DND-41 (cell line): Measurements from ENCODE around the gene PCBP1.
"Not testable (repeated sequence)": the region's sequence is repeated elsewhere in the genome, so short reads cannot be mapped to it uniquely, and the experiment has no call there.

ENCODE experiments used
- ATAC-seq: fragments of 200-7000 bp; cut with Tn5 transposase; 3 replicates; pipeline ENCODE4 v1.9.1; 2021; ENCODE audit warnings: low read depth; ENCODE audit not compliant: insufficient read depth
- DNase-seq: peaks from one replicate; pipeline ENCODE4 v3.0.0-alpha.2; 2020
- H2AFZ ChIP-seq: 2 replicates; pipeline ENCODE4 v1.6.0; 2012; ENCODE audit warnings: low read depth, low read length
- H3K27ac ChIP-seq: 2 replicates; pipeline ENCODE4 v1.5.1; 2012; ENCODE audit warnings: low read length, inconsistent platforms
- H3K27me3 ChIP-seq: fragments of 200-600 bp; sonication (generic); 2 replicates; pipeline ENCODE4 v1.6.0; 2012; ENCODE audit warnings: low read length, mild to moderate bottlenecking, inconsistent platforms; ENCODE audit not compliant: insufficient read depth, poor library complexity
- H3K36me3 ChIP-seq: 2 replicates; pipeline ENCODE4 v1.5.1; 2012; ENCODE audit warnings: low read length, inconsistent platforms; ENCODE audit not compliant: insufficient read depth
- H3K4me1 ChIP-seq: 2 replicates; pipeline ENCODE4 v1.5.1; 2012; ENCODE audit warnings: mild to moderate bottlenecking, low read length; ENCODE audit not compliant: insufficient read depth
- H3K4me2 ChIP-seq: 2 replicates; pipeline ENCODE4 v1.6.0; 2012; ENCODE audit warnings: mild to moderate bottlenecking, moderate library complexity, low read length, inconsistent platforms; ENCODE audit not compliant: insufficient read depth
- H3K4me3 ChIP-seq, 2 experiments: fragments of 200-600 bp in 1 of 2; shearing (Covaris generic) in 1 of 2; 2 replicates each; pipeline ENCODE4 v1.5.1; 2012 to 2016; ENCODE audit warnings: inconsistent platforms in 2 of 2, low read length in 2 of 2, mild to moderate bottlenecking in 2 of 2, low read depth in 1 of 2, moderate library complexity in 1 of 2
- H3K79me2 ChIP-seq: 2 replicates; pipeline ENCODE4 v1.6.0; 2012; ENCODE audit warnings: low read length, inconsistent platforms; ENCODE audit not compliant: insufficient read depth
- H3K9ac ChIP-seq: 2 replicates; pipeline ENCODE4 v1.6.0; 2012; ENCODE audit warnings: low read depth, mild to moderate bottlenecking, inconsistent platforms, low read length, moderate library complexity
- H3K9me3 ChIP-seq: 2 replicates; pipeline ENCODE4 v1.5.1; 2012; ENCODE audit warnings: low read length, moderate library complexity, mild to moderate bottlenecking, inconsistent platforms; ENCODE audit not compliant: insufficient read depth, severe bottlenecking
- H4K20me1 ChIP-seq: 2 replicates; pipeline ENCODE4 v1.6.0; 2012; ENCODE audit warnings: low read length; ENCODE audit not compliant: insufficient read depth
- EZH2 ChIP-seq: IDR thresholded peaks from 3 replicates; pipeline ENCODE4 v1.6.1; 2012; ENCODE audit warnings: borderline replicate concordance, low read depth, mild to moderate bottlenecking, moderate library complexity, low read length, inconsistent platforms; ENCODE audit not compliant: severe bottlenecking
- TF ChIP-seq, protein P1 (sequence below): IDR thresholded peaks from 2 replicates; pipeline ENCODE4 v1.5.1; 2012; ENCODE audit warnings: borderline replicate concordance, low read length, moderate library complexity, mild to moderate bottlenecking; ENCODE audit not compliant: poor library complexity, severe bottlenecking; ENCODE audit errors: extremely low read depth

PCBP1 gene

GRCh38 chr2:70049255-70049654, 38.0 kb upstream of the PCBP1 start:
- no peak overlapping the region for H3K4me2 ChIP-seq
- no peak overlapping the region for H3K4me3 ChIP-seq
- TF ChIP-seq EZH2, result no peak
- TF ChIP-seq, protein P1, sequence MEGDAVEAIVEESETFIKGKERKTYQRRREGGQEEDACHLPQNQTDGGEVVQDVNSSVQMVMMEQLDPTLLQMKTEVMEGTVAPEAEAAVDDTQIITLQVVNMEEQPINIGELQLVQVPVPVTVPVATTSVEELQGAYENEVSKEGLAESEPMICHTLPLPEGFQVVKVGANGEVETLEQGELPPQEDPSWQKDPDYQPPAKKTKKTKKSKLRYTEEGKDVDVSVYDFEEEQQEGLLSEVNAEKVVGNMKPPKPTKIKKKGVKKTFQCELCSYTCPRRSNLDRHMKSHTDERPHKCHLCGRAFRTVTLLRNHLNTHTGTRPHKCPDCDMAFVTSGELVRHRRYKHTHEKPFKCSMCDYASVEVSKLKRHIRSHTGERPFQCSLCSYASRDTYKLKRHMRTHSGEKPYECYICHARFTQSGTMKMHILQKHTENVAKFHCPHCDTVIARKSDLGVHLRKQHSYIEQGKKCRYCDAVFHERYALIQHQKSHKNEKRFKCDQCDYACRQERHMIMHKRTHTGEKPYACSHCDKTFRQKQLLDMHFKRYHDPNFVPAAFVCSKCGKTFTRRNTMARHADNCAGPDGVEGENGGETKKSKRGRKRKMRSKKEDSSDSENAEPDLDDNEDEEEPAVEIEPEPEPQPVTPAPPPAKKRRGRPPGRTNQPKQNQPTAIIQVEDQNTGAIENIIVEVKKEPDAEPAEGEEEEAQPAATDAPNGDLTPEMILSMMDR, result no peak

GRCh38 chr2:70050631-70051425, 36.4 kb upstream of the PCBP1 start:
- ATAC-seq (no peak), DNase-seq (no peak)
- Histone ChIP-seq H4K20me1 (no peaks in the 10 kb centered on the region), H3K4me1 (no peaks in the 10 kb centered on the region), H3K4me3 (no peak overlapping the region), H3K27ac (no peak overlapping the region), H3K36me3 (peaks cover 79% of the 10 kb centered on the region), H3K79me2 (no peaks in the 10 kb centered on the region), H3K27me3 (no peaks in the 10 kb centered on the region), H3K4me2 (no peak overlapping the region), H2AFZ (no peak overlapping the region), H3K9me3 (no peaks in the 10 kb centered on the region), H3K9ac (no peak overlapping the region)
- no peak for TF ChIP-seq EZH2
- TF ChIP-seq, protein P1, result no peak

More at GRCh38 chr2:70049255-70049654, 38.0 kb upstream of the PCBP1 start:
- no peak for DNase-seq
- no peak overlapping the region for H3K9ac ChIP-seq
- H3K36me3 ChIP-seq, result peaks cover 66% of the 10 kb centered on the region
- no peaks in the 10 kb centered on the region for H4K20me1 ChIP-seq
- H2AFZ ChIP-seq, result no peak overlapping the region
- no peaks in the 10 kb centered on the region for H3K9me3 ChIP-seq
- peaks cover 1% of the 10 kb centered on the region for H3K4me1 ChIP-seq
- H3K79me2 ChIP-seq, result no peaks in the 10 kb centered on the region
- no peaks in the 10 kb centered on the region for H3K27me3 ChIP-seq
- ATAC-seq, result no peak
- H3K27ac ChIP-seq, result no peak overlapping the region

DNA sequence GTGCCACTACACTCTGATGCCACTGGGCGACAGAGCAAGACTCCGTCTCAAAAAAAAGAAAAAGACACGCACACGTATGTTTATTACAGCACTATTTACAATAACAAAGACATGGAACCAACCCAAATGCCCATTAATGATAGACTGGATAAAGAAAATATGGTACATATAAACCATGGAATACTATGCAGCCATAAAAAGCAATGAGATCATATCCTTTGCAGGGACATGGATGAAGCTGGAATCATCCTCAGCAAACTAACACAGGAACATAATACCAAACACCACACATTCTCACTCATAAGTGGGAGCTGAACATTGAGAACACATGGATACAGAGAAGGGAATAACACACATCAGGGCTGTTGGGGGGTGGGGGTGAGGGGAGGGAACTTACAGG, 32.0 kb upstream of the PCBP1 start:
- DNase-seq, H4K20me1 ChIP-seq, H3K4me1 ChIP-seq, H2AFZ ChIP-seq, ATAC-seq, H3K9me3 ChIP-seq, H3K27me3 ChIP-seq, H3K79me2 ChIP-seq, H3K4me3 ChIP-seq, H3K27ac ChIP-seq, H3K9ac ChIP-seq, H3K4me2 ChIP-seq: not testable (repeated sequence)
- H3K36me3 ChIP-seq, result peaks cover 72% of the 10 kb centered on the region

DNA sequence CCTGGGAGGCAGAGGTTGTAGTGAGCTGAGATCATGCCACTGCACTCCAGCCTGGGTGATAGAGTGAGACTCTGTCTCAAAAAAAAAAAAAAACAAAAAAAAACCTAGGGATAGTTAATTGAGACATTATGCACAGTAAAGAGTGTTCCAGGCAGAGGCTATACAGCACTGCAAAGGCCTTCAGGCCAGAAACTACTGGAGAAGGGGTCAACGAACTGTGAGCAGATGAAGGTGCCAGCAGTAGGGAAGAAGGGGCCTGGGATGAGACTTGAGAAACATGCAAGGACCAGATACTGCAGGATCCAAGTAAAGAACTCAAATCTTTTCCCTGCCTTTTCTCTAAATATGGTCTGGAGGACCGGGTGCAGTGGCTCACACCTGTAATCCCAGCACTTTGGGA, 26.0 kb upstream of the PCBP1 start:
- no peaks in the 10 kb centered on the region for H3K27me3 ChIP-seq
- H3K36me3 ChIP-seq, result peaks cover 72% of the 10 kb centered on the region
- no peak for ATAC-seq

More for the DNA sequence above, 26.0 kb upstream of the PCBP1 start:
- Histone ChIP-seq H2AFZ (no peak overlapping the region), H3K27ac (no peak overlapping the region), H3K4me3 (no peak overlapping the region), H3K79me2 (peaks cover 11% of the 10 kb centered on the region), H3K4me1 (no peaks in the 10 kb centered on the region), H3K9ac (no peak overlapping the region), H3K4me2 (no peak overlapping the region), H3K9me3 (no peaks in the 10 kb centered on the region), H4K20me1 (no peaks in the 10 kb centered on the region)
- no peak for DNase-seq
- TF ChIP-seq EZH2, result no peak
- TF ChIP-seq, protein P1, result no peak
